D721Med (cell line): ENCODE measurements around the gene WFS1.

Experiments
- DNase-seq: peaks from one replicate; pipeline ENCODE4 v3.0.0; 2011; ENCODE audit warnings: low spot score; ENCODE audit not compliant: insufficient read length
- FAIRE-seq: peaks from 2 replicates; lab custom pipeline; 2011; peaks lifted over from hg19 to GRCh38; lab: Jason Lieb, UNC
- TF ChIP-seq, protein P1 (sequence below): IDR thresholded peaks from 2 replicates; pipeline ENCODE4 v1.5.1; 2012; ENCODE audit warnings: mild to moderate bottlenecking, control low read depth; ENCODE audit not compliant: insufficient read depth; ENCODE audit errors: missing control alignments

The WFS1 gene

DNA sequence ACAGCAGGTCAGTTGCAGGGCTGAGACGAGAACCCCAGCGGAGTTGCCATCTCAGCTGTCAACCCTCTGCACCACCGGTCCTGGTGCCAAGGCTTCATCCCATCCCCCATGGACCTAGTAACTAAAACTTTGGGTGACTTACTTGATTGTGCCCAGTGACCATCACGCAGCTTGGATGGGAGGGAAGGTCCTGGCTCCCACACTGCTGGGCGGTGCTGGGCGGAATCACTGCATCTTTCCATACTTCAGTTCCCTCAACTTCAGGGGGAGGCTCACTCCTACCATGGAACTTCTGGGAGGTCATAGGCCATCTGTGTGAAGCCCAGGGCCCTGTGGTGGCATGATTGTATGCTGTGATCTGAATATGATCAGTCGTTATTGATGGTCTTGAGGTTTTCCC lies 43.1 kb upstream of the WFS1 start:
- no peak for DNase-seq
- FAIRE-seq = no peak
- TF ChIP-seq, protein P1, sequence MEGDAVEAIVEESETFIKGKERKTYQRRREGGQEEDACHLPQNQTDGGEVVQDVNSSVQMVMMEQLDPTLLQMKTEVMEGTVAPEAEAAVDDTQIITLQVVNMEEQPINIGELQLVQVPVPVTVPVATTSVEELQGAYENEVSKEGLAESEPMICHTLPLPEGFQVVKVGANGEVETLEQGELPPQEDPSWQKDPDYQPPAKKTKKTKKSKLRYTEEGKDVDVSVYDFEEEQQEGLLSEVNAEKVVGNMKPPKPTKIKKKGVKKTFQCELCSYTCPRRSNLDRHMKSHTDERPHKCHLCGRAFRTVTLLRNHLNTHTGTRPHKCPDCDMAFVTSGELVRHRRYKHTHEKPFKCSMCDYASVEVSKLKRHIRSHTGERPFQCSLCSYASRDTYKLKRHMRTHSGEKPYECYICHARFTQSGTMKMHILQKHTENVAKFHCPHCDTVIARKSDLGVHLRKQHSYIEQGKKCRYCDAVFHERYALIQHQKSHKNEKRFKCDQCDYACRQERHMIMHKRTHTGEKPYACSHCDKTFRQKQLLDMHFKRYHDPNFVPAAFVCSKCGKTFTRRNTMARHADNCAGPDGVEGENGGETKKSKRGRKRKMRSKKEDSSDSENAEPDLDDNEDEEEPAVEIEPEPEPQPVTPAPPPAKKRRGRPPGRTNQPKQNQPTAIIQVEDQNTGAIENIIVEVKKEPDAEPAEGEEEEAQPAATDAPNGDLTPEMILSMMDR = no peak

DNA sequence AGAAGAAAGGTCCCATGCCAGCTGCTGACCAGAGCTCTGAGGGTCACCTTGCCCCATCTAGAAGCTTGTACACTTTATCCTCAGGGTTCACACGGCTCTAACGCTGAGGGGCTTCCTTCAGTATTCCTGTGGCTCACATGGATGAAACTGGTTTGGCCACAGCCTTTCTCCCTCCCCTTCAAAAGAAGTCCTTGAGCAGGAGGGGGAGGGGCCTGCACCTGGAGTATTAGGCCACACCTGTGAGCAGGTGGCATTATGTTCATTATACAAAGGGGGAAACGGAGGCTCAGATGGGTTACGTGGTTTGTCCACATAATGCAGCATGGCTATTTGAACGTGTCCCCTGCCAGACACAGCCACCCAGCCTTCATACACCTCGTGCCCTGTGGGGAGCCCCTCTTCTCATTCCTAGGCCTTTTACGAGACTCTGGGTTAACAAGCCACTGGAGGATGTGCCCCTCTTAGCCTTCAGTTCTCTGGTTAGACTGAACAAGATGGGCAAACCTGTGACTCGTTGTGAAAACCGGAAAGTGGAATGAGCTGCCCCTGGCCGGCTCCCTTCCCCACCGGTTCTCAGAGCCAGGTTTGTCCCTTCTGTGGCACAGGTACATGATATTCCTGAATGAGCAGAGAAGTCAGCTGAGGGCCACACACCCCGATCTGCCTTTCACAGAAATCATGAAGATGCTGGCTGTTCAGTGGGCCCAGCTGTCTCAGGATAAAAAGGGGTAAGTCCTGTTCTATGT lies 42.1 kb upstream of the WFS1 start:
- DNase-seq (no peak), FAIRE-seq (no peak)
- TF ChIP-seq, protein P1 = no peak

DNA sequence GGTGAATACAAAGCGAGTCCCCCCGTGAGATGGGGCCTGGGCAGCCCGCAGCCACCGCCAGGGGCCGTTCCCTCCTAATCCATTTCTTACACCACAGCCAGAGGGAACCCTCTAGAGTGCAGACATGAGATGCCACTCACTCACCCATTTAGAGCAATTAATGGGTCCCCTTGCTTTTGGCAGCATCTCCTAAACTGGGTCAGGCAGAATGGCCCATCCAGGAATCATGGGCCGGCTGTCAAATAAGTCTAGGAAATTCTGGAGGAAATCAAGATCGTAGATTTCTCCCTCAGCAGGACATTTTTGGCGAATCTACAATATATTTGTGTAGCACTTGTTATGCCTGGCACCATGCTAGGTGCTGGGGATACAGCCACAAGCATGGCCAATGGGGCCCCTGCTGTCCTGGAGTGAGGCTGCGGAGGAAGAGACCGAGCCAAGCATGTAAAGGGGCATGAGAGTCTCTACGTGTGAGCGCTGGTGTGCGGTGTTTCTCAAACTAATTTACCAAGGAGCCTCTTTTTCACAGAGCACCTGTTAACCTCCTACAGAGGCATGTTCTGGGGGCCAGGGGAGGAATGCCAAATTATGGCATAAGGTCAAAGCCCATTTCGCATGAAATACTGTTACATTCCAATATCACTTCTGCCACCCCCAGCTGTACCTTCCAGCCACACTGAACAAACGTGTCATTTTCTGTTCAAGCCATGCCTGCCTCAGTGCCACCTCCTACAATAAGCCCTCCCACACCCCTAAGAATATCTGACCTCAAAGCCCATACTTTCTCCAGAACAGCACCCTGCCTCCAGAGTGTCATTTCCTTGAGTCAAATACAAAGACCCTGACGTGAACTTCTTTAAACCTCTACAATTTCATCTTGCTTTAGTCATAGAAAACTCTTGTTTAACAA lies 41.2 kb upstream of the WFS1 start:
- TF ChIP-seq, protein P1 = no peak
- no peak for FAIRE-seq

DNA sequence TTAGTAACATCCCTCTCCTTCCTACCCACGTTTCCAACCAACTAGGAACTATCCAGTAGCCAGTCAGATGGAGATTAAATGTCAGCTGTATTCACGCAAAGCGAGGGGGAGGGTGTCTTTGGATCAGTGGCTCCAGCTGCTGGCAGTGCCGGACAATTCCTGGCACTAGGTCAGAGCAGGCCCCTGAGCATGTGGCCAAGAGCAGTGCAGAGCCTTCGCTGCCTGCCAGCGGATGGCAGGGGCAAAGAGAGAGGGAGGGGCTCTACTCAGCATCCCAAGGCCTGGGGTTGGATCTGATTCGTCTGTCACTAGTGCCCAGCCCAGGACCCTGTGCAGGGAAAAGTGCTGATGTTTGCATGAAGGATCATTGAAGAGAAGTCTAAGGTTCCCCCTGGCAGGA lies 40.6 kb upstream of the WFS1 start:
- no peak for FAIRE-seq
- no peak for DNase-seq
- TF ChIP-seq, protein P1 = no peak

More for the DNA sequence above, 41.2 kb upstream of the WFS1 start:
- no peak for DNase-seq

DNA sequence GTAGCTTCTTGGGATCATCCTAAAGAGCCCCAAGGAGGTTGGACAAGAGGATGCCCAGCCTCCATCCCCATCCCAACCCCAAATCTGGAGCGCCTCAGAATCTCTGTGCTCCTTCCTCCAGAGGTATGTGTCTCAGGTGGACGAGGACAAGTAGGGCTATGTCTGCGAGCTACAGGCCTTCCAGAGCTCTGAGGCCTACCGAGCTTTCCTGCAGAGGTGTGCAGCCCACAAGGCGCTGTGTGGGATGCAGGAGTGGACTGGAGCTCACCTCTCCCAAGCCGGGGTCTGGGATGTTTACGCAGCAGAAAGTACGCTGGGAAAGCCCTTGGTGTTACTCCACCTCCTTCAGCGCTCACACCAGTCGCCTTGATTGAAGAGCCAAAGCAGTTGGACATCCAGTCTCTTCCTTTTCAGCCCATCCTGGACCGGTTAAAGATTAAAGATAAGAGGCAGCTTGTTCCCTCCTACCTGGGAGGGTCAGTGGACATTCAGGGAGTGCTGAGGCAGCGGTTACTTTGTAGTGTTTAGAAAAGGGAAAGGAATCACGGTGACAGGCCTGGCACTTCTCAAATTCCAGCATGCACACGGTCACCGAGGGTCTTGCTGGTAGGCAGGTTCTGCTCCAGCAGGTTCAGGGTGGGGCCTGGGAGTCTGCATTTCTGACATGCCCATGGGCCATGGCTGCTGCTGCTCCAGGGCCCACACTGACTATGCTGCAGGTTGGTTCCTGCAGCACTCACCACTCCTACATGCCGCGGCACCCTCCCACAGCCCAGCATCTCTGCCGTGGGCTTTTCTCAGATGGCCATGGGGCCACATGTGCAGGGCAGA lies 39.8 kb upstream of the WFS1 start:
- TF ChIP-seq, protein P1 = no peak
- DNase-seq (no peak), FAIRE-seq (no peak)

DNA sequence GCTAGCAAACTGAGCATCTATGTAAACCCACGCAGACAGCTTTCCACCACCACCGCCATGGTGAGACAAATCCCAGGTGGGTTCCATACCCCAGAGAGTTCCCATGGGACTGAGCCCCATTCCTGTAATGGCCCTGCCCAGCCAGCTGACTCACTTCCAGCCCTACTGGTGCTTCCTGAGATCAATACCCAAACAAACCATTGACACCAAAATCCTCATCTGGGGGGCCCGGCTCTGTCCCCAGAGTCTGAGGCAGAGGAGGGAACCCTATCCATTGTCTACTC lies 39.2 kb upstream of the WFS1 start:
- no peak for DNase-seq
- TF ChIP-seq, protein P1 = no peak
- no peak for FAIRE-seq
